Measurements from ENCODE around the gene OTOG.
A peak's percentile ranks its signal among the peaks of the same experiment; 100 is the strongest.

Gene OTOG

DNA sequence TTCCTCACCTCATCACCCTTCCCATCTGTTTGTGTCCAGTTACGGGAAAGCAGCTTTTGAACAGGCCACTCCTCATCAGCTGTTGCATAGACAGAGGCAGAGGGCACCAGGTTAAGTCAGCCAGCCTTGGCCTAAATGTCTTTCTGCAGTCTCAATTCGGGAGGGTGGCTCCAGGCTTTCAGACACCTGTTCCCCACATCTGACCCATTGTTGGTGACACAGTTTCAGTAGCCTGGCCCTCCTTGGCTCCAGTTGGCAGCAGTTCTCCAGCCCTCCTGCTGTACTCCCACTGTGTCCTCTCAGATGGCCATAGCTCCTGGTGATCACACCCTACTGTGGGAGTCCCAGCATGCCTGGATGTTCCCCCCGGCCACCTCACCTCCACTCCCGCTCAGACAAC lies 101.5 kb downstream of the OTOG start:
- no peak for DNase-seq (ENCODE audit: extremely low spot score)
- POLR2A ChIA-PET, result no interaction called here
- TF ChIP-seq CTCF (IDR thresholded peaks at IDR 0.05; ENCODE audit: control extremely low read depth, extremely low read depth, low read depth, missing control alignments), result no peak
- CTCF ChIA-PET, result no interaction called here

DNA sequence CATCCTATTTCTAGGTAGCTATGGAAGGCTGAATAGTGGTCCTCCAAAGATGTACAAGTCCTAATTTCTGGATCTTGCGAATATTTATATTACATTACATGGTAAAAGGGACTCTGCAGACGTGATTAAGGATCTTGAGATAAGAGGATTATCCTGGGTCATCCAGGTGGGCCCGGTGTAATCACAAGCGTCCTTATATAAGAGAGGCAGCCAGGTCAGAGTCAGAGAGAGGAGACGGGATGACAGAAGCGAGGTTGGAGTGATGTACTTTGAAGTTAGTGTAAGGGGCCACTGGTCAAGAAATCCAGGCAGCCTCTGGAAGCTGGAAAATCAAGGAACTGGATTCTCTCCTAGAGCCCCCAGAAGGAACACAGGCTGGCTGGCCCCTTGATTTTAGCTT lies 102.2 kb downstream of the OTOG start:
- ChIA-PET CTCF (interaction anchor here (1.3 kb wide), 1 partner anchor 50 kb away, joined by 3 read pairs; no protein-coding TSS in a partner anchor), POLR2A (no interaction called here)
- DNase-seq (ENCODE audit: extremely low spot score), result no peak
- TF ChIP-seq CTCF (IDR thresholded peaks at IDR 0.05; ENCODE audit: control extremely low read depth, extremely low read depth, low read depth, missing control alignments), result no peak

GRCh38 chr11:17649696-17650095 lies 102.6 kb downstream of the OTOG start:
- no peak for TF ChIP-seq CTCF (IDR thresholded peaks at IDR 0.05; ENCODE audit: control extremely low read depth, extremely low read depth, low read depth, missing control alignments)
- CTCF ChIA-PET, result interaction anchor here (1.3 kb wide), 1 partner anchor 51 kb away, joined by 3 read pairs; no protein-coding TSS in a partner anchor
- DNase-seq (ENCODE audit: extremely low spot score), result no peak
- POLR2A ChIA-PET, result no interaction called here

DNA sequence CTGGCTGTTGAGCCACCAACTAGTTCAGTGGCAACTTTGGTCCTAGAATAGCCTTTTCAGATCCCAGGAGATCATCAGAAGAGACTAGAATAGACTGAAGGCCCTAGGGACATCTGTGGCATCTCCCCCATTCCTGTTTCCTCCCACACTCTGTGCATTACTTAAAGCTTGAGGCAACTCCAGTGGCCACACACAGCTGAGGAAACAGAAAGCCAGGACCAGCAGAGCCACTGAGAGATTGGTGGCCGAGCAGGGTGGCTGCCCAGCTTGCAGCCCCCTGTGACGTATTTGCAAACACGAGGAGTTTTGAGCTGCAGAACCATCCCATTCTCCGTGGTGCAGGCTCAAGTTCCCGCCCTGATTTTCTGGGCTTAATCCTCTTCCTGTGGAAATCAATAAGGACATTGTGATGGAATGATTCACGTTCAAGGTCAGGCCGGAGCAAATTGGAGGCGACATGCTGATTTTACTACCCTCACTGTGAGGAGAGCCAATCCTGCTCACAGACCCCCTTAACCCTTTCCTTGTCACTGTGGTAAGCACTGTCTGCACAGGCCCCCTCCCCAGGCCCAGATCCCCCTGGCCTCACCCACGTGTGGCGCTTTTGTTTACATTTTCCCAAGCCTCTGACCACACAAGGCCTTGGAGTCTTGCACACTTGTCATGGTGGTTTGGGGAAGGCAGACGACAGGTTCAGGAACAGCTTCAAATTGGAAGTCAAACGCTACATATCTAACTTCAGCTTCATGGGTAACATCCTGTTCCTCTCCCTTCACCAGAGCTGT lies 103.3 kb downstream of the OTOG start:
- no peak for TF ChIP-seq CTCF (IDR thresholded peaks at IDR 0.05; ENCODE audit: control extremely low read depth, extremely low read depth, low read depth, missing control alignments)
- CTCF ChIA-PET, result interaction anchor here (1.3 kb wide), 1 partner anchor 52 kb away, joined by 3 read pairs; no protein-coding TSS in a partner anchor
- peak; percentile 10 for DNase-seq (ENCODE audit: extremely low spot score)
- POLR2A ChIA-PET, result no interaction called here

- no peak for DNase-seq (ENCODE audit: extremely low spot score)
- ChIA-PET POLR2A (no interaction called here), CTCF (interaction anchor here (1.1 kb wide), 1 partner anchor 16 kb away, joined by 3 read pairs; no protein-coding TSS in a partner anchor)
- no peak for TF ChIP-seq CTCF (IDR thresholded peaks at IDR 0.05; ENCODE audit: control extremely low read depth, extremely low read depth, low read depth, missing control alignments)
Measured at GRCh38 chr11:17651061-17651460, 104.0 kb downstream of the OTOG start.

DNA sequence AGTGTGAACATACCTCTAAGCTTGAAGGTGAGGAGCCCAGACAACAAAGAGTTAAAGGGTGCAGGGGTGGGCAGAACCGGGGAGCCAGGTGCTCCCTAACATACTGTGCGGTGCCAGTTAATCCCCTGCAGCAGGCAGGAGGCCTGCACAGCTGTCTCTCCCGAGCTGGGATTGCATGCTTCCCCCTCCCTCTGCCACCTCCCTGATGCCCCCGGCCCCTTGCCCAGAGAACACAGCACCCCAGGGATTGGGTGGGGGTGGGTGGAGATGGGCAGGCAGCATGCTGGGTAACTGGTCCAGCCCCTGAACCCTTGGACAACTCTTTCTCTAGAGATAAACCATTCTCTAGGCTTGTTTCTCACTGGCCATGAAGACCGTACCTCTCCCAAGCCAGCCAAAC lies 104.6 kb downstream of the OTOG start:
- ChIA-PET POLR2A (no interaction called here), CTCF (interaction anchor here (1.1 kb wide), 1 partner anchor 15 kb away, joined by 3 read pairs; no protein-coding TSS in a partner anchor)
- no peak for TF ChIP-seq CTCF (IDR thresholded peaks at IDR 0.05; ENCODE audit: control extremely low read depth, extremely low read depth, low read depth, missing control alignments)
- no peak for DNase-seq (ENCODE audit: extremely low spot score)

Data from GM10248 (cell line).